ENCODE results near the gene COX10. TPM values are rescaled to one million over a fixed set of nuclear protein-coding genes. Genes with fewer than 3 reads are reported as not detected.
"Not testable (repeated sequence)": the region's sequence is repeated elsewhere in the genome, so short reads cannot be mapped to it uniquely, and the experiment has no call there.

The COX10 gene
- total RNA-seq, 2 donors from 2014 or later: 31.6 to 67.6 TPM

- TF ChIP-seq CTCF (IDR thresholded peaks at IDR 0.05): no peak
- H3K36me3 ChIP-seq: no peaks in the 10 kb centered on the region
- H3K27ac ChIP-seq: no peak overlapping the region
- no peak overlapping the region for H3K4me3 ChIP-seq
- H3K27me3 ChIP-seq: no peaks in the 10 kb centered on the region
- H3K9me3 ChIP-seq: no peaks in the 10 kb centered on the region
- H3K4me1 ChIP-seq: no peaks in the 10 kb centered on the region
- DNase-seq (ENCODE audit: low spot score): no peak
Observed at GRCh38 chr17:14222611-14223010, 153.3 kb downstream of the COX10 start.

- Histone ChIP-seq H3K4me3 (no peak overlapping the region), H3K27me3 (no peaks in the 10 kb centered on the region)
- no peak for DNase-seq (ENCODE audit: low spot score)
Observed at GRCh38 chr17:14225254-14225980, 156.1 kb downstream of the COX10 start.

GRCh38 chr17:14227052-14227451 is 157.7 kb downstream of the COX10 start:
- H3K9me3 ChIP-seq: no peaks in the 10 kb centered on the region
- no peaks in the 10 kb centered on the region for H3K4me1 ChIP-seq
- H3K36me3 ChIP-seq: no peaks in the 10 kb centered on the region
- H3K27me3 ChIP-seq: no peaks in the 10 kb centered on the region
- DNase-seq (ENCODE audit: low spot score): no peak
- H3K27ac ChIP-seq: no peak overlapping the region
- no peak for TF ChIP-seq CTCF (IDR thresholded peaks at IDR 0.05)
- no peak overlapping the region for H3K4me3 ChIP-seq

More at GRCh38 chr17:14225254-14225980, 156.1 kb downstream of the COX10 start:
- H3K27ac ChIP-seq: no peak overlapping the region
- H3K9me3 ChIP-seq: no peaks in the 10 kb centered on the region
- TF ChIP-seq CTCF (IDR thresholded peaks at IDR 0.05): no peak
- no peaks in the 10 kb centered on the region for H3K4me1 ChIP-seq
- H3K36me3 ChIP-seq: no peaks in the 10 kb centered on the region

- no peaks in the 10 kb centered on the region for H3K36me3 ChIP-seq
- H3K27ac ChIP-seq: no peak overlapping the region
- no peaks in the 10 kb centered on the region for H3K9me3 ChIP-seq
- no peaks in the 10 kb centered on the region for H3K4me1 ChIP-seq
- DNase-seq (ENCODE audit: low spot score): no peak
- no peaks in the 10 kb centered on the region for H3K27me3 ChIP-seq
- no peak for TF ChIP-seq CTCF (IDR thresholded peaks at IDR 0.05)
- no peak overlapping the region for H3K4me3 ChIP-seq
Observed at GRCh38 chr17:14228903-14229302, 159.6 kb downstream of the COX10 start.

GRCh38 chr17:14231187-14231586 is 161.9 kb downstream of the COX10 start:
- not testable (repeated sequence) for H3K36me3 ChIP-seq, H3K4me1 ChIP-seq

GRCh38 chr17:14235047-14235446 is 165.7 kb downstream of the COX10 start:
- not testable (repeated sequence) for H3K9me3 ChIP-seq; H3K4me1 ChIP-seq; DNase-seq (ENCODE audit: low spot score); H3K27me3 ChIP-seq; H3K36me3 ChIP-seq; H3K27ac ChIP-seq; H3K4me3 ChIP-seq

More at GRCh38 chr17:14231187-14231586, 161.9 kb downstream of the COX10 start:
- H3K27ac ChIP-seq; H3K9me3 ChIP-seq; H3K27me3 ChIP-seq; H3K4me3 ChIP-seq; DNase-seq (ENCODE audit: low spot score): not testable (repeated sequence)

GRCh38 chr17:14236032-14236431 is 166.7 kb downstream of the COX10 start:
- not testable (repeated sequence) for H3K27ac ChIP-seq; H3K4me3 ChIP-seq; H3K9me3 ChIP-seq; DNase-seq (ENCODE audit: low spot score); H3K27me3 ChIP-seq; H3K4me1 ChIP-seq; H3K36me3 ChIP-seq

GRCh38 chr17:14236762-14237161 is 167.5 kb downstream of the COX10 start, which contains the start of gene CDRT15:
Gene CDRT15 (minus strand): TSS chr17:14236862. CDS start chr17:14236833, 29 bp downstream.
- not testable (repeated sequence) for H3K36me3 ChIP-seq; H3K27me3 ChIP-seq; DNase-seq (ENCODE audit: low spot score)

GRCh38 chr17:14239271-14239670 is 170.0 kb downstream of the COX10 start:
- not testable (repeated sequence) for H3K36me3 ChIP-seq; H3K4me1 ChIP-seq; DNase-seq (ENCODE audit: low spot score); H3K9me3 ChIP-seq; H3K27me3 ChIP-seq; H3K27ac ChIP-seq; H3K4me3 ChIP-seq

More at GRCh38 chr17:14236762-14237161, 167.5 kb downstream of the COX10 start, which contains the start of gene CDRT15:
- not testable (repeated sequence) for H3K4me1 ChIP-seq, H3K9me3 ChIP-seq, H3K4me3 ChIP-seq, H3K27ac ChIP-seq

Measured in right atrium auricular region (tissue), 2 donors.